HG02610 (cell line): Measurements from ENCODE around the gene ZNF516.

Experiments used
- ATAC-seq: cut with Tn5 transposase; IDR thresholded peaks from one replicate; pipeline ENCODE4 v1.9.1; 2021; ENCODE audit warnings: mild to moderate bottlenecking, moderate library complexity; ENCODE audit not compliant: unreplicated experiment

Gene ZNF516

DNA sequence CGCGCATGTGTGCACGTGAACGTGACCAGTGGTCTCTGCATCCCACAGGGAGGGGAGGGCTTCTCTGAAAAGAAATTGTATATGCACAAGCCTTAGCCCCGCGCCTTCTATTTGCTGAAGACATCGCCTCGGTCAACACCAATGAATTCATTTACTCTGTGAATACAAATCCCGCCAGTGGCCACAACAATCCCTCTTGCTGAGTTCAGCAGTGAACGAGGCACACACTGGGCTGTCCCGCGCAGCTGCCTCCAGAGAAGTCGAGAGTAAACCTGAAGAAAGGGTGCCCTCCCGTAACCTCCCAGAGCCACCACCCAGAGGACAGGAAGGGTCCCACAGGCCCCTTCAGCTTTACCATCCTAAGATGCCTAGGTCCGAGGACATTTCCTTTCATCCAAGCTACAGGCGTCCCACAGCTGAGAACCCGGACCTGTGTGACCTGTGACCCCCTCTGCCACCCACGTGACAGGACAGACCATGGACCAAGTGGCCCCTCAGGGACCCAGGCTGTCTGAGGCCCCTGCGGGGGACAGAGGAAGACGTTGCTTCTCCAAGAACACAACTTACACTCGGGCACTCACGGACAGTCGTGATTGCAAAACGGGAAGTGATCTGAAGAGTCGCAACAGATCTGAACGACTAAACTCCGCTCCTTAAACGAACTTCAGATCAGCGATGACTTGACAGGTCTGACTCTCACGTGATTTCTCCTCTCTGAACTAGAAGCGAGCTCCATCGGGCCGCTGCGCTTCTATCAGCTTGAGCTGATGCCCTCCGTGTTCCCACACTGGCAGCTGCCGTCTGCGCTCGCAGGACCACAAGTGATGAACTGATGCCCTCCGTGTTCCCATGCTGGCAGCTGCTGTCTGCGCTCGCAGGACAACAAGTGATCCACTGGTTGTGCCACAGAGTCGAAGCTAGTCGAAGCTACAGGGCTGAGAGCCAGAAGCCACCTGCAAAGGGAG lies 92.7 kb downstream of the ZNF516 start:
- no peak for ATAC-seq

DNA sequence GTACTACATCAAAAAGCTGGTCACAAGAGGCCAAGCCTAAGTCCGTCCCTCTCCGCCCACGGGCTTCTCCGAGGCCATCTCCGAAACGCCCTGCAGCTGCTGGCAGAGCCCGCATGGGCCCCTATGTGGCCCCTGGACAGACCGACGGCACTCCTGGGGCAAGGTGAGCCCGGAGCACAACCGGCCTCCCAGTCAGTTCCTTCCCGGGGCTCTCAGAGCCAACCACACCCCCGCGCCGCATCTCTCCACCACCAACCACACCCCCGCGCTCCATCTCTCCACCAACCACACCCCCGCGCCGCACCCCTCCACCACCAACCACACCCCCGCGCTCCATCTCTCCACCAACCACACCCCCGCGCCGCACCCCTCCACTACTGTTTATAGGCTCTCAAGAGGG lies 93.5 kb downstream of the ZNF516 start:
- no peak for ATAC-seq

DNA sequence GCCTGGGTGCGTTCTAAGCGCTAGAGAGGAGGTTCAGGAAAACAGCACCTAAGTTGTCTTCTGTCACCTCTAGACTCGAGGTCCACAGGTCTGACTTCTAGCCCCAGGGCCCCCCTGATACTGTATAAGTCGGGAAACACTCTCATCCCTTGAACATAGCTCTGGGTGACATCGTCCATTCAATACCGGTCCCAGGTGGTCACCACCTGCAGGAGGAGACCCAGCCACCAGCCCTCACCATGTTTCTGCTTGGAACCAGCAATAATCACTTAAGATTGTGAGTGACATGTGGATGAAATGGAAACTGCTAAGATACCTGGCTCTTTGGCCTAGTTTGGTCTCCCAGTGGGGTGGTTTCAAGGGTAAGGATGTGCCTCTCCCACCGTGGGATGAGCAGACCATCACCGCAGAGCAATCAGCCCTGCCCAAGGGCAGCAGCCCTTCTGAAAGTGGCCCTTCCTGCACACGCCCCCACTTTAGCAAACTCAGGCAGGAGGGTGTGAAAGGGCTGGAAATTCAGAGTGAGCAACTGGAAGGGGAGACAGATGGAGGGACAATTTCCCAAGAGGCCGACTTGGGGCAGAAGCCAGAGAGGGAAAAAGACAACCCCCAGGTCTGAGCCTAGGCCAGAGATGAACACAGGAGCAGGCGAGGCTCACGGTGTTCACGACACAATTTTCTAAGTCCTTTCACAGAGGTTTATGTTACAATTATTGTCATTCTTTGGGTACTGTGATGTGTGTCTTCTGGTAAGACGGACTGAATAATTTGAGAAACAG lies 95.2 kb downstream of the ZNF516 start:
- no peak for ATAC-seq

DNA sequence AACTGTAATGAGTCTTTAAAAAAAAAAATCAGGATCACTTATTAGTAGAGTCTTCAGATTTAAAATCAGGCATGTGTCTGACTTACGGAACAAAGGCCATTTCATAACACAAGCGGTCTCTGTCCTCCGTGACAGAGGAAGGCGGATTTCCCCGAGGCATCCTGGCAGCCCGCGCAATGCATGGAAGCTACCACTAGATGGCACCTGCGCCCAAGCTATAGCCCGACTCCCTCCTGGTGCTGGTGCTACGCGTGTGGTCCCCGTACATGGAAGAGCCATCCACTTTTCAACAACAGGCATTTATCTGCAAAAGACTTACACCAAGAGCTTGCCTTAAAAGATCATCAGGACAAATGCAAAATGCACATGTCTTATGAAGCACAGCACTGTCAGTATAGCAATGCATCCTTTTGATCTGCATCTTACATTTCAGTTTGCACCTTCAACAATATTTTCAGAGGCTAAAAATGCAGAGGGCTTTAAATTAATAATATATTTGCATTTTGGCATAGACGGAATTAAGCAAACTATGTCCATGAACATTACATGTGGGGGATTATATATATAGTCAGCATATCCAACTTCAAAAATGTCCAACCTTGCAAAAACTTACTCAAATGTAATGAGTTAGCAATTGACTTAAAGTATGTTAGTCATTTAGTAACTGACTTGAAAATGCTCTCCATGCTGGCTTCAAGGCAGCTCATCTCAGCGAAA lies 96.0 kb downstream of the ZNF516 start:
- ATAC-seq: peak; percentile 86

DNA sequence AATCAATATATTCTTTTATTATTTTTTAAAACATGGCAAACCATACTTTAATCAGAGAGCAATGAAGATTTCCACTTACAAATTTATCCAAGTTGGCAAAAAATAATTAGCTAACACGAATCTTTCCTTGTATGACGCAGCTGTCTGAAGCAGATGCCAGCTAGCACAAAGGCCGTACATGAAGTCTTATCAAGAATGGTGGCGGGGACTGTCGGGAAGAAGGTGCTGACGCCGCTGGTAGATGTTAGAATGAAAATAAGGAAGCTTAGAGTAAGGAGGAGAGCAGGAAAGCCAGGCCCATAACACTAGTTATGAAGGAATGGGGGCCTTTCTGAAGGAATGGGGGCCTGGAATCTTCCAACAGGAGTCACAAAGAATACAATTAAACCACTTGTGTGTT lies 96.7 kb downstream of the ZNF516 start:
- ATAC-seq: no peak

DNA sequence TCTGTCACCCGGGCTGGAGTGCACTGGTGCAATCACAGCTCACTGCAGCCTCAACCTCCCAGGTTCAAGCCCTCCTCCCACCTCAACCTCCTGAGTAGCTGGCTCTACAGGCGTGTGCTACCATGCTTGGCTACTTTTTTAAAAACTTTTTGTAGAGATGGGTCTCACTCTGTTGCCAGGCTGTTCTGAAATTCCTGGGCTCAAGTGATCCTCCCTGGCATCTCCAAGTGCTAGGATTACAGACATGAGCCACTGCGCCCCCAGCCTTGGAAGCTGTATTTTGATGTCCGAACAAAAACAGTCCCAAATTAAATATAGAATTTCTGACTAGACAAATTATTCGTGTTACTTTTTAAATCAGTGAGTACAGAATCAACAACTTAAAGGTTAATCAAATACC lies 97.4 kb downstream of the ZNF516 start:
- no peak for ATAC-seq

DNA sequence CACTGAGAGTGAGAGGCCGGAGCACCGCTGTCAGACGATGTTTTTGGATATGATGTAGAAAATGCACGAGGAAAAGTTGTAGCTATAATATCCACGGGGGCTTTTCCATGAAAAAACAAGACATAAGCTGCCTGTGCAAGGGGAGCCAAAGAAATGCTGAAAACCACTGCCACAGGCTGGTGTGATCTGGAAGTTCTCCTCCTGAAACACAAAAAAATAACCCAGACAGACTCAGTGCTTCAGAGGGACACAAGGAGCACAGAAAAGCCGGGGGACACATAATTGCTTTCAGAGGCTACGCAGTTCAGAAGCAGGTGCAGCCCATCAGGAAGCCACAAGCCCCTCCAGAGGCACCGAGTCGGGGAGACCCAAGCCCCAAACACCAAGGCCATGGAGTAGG lies 98.2 kb downstream of the ZNF516 start:
- no peak for ATAC-seq

DNA sequence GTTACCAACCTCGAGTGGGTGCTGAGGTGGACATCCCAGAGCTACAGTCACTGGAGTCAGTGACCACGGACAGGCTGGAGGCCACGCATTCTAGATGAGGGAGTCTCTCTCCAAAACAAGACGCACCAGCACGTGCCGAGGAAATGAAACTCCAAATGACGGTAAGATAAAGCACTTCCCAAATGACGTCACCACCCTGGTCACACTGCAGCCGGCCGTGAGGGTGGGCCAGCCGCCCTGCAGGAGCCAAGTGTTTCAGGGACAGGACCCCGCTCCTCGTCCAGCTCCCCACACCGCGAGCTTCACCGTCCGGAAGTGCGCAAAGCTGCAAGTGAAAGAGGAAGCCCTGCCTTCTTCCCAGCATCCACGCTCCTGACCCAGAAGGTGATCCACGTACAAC lies 99.4 kb downstream of the ZNF516 start:
- ATAC-seq: no peak

DNA sequence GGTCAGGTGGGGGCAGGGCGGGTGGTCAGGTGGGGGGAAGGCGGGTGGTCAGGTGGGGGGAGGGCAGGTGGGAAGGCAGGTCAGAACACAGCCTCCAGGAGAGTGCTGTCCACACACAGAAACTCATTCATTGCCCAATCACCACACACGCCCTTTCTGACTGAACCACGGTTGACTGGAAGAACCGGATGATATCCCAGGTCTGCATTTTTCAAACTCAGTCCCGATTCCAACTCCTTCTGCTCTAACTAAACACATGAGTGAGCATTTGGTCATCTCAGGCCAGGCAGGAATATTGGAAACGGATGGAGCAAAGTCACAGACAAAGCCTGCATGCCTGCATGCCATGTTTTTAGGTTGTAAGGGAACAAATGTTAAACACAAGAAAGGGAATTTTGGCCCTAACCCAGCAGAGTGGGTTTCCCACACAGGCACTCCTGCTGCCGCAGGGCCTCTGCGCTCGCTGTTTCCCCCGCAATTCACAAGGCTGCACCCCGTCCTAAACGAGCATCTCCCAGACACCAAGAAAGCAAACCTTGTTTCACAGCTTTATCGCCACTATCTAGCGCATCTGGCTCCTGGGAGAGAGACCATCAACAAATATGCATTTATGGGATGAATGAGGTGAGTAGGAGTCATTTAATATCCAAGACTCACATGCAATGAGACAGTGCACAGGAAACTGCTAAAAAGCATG lies 100.1 kb downstream of the ZNF516 start:
- no peak for ATAC-seq

DNA sequence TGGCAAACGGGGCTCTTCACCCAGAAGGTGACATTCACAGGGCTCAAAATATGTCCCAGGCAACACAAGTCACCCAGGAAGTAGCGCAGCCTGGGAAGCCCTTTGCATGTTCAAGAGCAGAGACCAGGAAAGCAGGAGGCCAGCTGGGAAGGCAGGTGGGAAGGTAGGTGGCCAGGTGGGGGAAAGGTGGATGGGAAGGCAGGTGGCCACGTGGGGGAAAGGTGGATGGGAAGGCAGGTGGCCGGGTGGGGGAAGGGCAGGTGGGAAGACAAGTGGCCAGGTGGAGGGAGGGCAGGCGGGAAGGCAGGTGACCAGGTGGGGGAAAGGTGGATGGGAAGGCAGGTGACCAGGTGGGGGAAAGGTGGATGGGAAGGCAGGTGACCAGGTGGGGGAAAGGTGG lies 102.7 kb downstream of the ZNF516 start:
- ATAC-seq: no peak

DNA sequence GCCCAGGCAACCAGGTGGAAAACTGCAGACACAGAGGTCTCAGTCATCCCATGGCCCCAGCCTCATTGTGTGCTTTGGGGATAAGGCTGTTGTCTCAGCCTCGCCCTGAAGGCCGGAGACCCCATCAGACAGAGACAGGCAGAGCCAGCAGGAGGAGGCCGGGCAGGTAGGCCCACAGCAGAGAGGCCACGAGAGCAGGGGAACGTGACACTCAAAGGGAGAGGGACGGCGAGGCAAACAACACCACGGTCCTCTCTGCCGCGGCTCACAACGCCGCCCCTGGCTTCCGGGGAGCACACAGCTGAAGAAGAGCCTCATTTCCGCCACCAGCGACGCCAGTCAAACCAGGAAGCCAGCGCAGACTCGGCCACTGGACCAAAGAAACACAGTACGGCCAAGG lies 103.3 kb downstream of the ZNF516 start:
- no peak for ATAC-seq

DNA sequence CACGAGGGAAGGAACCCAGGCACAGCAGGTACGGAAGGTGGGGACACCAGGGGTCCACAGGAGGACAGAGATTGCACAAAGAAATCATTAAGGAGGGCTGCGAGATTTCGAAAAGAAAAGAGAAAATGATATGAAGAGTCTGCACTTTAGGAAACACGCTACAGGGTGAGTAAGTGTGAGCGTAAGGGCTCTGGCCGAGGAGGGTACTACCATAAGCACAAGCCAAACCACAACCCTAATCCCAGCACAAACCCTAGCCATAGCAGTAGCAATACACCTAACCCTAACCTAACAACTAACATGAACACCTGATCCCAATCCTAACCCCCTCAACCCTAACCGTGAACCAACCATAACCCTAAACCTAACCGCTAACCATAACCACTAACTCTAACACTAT lies 104.0 kb downstream of the ZNF516 start:
- no peak for ATAC-seq

DNA sequence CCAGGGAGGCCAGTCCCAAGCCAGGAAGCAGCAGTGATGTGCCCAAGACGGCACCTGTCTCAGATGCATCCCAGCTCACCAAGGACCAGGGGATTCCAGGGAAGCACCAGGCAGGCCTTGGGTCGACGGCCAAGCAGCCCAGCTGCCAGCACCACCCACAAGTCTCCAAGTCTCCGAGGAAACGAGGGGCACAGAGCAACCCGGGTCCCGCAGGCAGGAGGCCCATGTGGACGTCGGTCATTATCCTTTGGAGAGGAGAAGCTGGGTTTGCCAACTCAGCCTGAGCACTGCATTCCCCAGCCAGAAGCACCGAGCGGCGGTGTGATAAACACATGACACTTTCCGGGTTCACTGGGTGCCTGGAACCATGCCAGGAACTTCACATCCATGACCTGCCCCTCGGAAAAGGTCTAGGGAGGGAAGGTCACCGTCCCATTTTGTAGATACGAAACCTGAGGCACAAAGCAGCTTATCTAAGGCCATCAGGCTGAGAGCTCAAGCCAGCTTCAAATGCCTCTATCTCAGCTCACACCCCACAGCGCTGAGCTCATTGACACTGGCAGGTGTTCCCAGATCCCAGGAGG lies 104.5 kb downstream of the ZNF516 start:
- no peak for ATAC-seq

DNA sequence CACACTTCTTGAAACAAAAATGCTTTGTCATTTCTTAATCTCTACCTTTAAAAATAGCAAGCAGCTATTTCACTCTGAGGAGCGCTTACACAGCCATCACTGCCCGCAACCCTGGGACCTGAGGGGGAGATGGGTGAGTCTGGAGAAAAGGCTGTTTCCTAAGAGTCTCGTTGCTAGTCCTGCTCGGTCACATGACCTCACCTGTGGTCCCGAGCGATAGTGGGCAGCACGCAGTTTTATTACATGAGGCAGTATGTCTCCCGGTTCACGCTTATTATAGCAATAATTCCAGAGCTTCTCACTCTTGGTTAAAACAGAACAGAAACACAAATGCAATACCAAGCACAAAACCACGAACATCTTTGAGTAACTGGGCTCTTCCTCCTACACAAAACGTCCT lies 105.3 kb downstream of the ZNF516 start:
- ATAC-seq: peak; percentile 49

DNA sequence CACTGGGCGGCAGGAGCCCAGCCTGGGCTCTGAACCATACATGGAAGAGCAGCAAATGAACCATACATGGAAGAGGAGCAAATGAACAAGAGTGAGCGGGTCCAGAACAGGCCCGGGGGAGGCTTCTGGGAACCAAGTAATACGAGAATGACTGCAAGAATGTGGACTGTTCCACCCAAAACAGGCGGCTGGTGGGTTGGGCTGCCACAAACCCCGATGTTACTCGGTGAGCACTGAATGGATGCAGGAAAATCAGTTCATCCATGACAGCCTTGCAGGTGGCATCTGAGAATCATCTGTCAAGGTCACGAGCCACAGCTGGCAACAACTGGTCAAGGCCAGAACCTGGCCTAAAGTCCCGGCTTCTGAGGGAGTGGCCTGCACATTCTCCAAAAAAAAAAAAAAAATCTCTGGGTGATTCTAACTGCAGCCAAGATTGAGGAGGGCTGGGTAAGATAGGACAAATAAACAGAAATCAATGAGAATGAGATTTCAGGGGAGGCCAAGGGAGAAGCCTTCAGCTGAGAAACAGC lies 106.1 kb downstream of the ZNF516 start:
- no peak for ATAC-seq

DNA sequence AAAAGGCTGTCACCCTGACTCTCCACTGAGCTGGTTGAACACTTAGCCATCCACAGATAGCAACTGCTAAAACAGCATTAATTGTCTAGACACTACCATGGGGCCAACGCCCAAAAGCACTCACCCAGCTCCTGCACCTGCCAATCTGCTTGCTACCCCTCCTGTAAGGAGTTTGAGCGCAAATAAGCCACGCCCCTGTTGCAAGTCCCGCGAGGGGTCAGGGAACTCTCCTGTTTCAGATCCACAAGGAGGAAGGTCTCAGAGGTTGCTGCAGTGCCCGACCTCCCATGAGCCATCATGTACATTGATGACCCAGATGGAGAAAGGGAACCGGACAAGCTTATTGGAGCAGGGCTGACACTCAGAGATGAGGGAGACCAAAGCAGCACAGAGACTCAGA lies 106.8 kb downstream of the ZNF516 start:
- no peak for ATAC-seq

DNA sequence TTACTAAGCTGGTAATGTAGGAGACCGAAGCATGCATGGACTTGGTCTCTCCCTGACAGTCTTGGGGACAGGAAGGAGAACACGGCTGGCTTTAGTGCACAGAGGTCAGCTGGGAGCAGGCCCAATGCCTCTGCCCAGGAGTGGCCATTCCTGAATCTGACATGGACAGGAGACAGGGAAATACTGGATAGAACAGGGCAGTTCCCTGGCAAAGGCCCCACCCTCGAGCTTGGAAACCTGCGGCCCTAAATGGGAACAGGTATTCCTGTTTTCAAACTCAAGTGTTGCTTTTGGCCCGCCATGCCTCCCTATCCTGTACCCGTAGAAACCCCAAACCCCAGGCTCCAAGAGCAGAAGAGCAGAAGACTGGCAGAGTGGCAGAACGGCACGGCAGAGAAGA lies 107.4 kb downstream of the ZNF516 start:
- no peak for ATAC-seq

DNA sequence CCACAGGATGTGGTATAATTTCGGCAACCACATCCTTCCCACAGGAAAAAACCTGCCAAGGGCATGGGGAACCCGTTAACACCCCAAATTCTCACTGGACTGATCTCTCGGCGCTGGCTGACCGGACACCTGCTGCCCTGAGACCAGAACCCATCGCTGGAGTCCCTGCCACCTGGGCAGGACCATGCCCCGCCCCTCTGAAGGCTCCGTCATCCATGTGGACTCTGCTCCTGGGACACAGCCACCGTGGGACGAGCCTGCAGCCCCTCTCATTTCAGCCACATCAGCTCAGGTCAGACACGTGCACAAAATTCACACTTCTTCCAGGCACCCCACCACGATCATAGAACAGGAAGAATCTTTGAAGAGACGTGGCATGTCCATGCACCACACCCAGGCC lies 108.2 kb downstream of the ZNF516 start:
- no peak for ATAC-seq

DNA sequence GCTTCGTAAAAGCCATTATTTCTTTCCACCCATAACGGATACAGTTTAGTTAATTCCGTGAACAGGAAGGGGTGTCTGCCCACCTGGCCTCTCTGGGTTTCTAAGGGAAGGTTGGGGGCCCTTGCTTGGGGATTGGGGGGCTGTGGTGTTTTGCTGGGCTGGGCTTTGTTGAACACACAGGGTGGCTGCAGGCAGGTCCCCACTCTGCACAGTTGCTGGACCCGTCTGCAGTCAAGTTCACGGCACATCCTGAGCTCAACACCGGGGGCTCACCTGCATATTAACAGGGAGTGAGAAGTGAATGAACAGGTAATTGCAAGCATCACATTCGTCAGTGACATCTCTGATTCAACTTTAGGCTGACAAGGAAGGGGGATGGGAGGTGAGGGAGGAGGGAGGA lies 109.0 kb downstream of the ZNF516 start:
- no peak for ATAC-seq

DNA sequence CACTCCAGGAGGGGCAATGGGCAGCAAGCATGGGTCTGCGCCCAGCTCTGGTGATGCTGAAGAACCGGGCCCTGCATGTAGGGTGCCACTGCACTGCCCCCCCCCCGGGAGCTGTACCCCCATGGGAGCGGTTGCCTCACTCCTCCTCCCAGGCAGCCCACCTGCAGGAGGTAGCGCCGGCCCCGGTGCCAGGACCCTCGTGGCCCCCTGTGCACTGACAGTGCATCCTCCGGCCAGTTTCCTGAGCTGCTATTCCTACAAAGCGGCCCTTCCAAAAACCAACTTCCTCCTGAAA lies 109.4 kb downstream of the ZNF516 start:
- ATAC-seq: no peak
